Peyer's patch (tissue), 4 donors: Measurements from ENCODE around the gene BPGM. TPM values are rescaled to one million over a fixed set of nuclear protein-coding genes. Genes with fewer than 3 reads are reported as not detected.

Source experiments
- DNase-seq, 3 donors: peaks; one replicate each; pipeline ENCODE4 v3.0.0-alpha.2; 2017 to 2019
- H3K27ac ChIP-seq, 4 donors: fragments of 200-600 bp; sonication (generic); one replicate each; pipeline ENCODE4 v1.5.1; 2016 to 2019
- H3K27me3 ChIP-seq, 2 donors: fragments of 200-600 bp; sonication (generic); one replicate each; pipeline ENCODE4 v1.5.1; 2019
- H3K36me3 ChIP-seq, 3 donors: fragments of 200-600 bp; sonication (generic); one replicate each; pipeline ENCODE4 v1.5.1; 2016 to 2019
- H3K4me1 ChIP-seq, 4 donors: fragments of 200-600 bp; sonication (generic); one replicate each; pipeline ENCODE4 v1.5.1; 2016 to 2019
- H3K4me3 ChIP-seq, 4 donors: fragments of 200-600 bp; sonication (generic); 1 replicate in 3 of 4; 2 replicates in 1 of 4; pipeline ENCODE4 v1.5.1; 2016 to 2019; ENCODE audit warnings: mild to moderate bottlenecking in 1 of 4
- H3K9me3 ChIP-seq, 4 donors: fragments of 200-600 bp; sonication (generic); one replicate each; pipeline ENCODE4 v1.5.1; 2016 to 2019; ENCODE audit warnings: mild to moderate bottlenecking in 1 of 4
- CTCF ChIP-seq, 6 experiments: fragments of 450-650 bp in 4 of 6; fragments of 200-600 bp in 2 of 6; sonication (generic) in 1 of 6; IDR thresholded peaks; one replicate each; pipeline ENCODE4 v1.5.1; 2017 to 2019; ENCODE audit warnings: antibody characterized with exemption in 6 of 6, mild to moderate bottlenecking in 3 of 6, moderate library complexity in 1 of 6
- POLR2A ChIP-seq, 2 donors: fragments of 450-650 bp; IDR thresholded peaks; one replicate each; pipeline ENCODE4 v1.5.1; 2017; ENCODE audit warnings: antibody characterized with exemption in 2 of 2, mild to moderate bottlenecking in 2 of 2, moderate library complexity in 2 of 2
- total RNA-seq, 4 donors: library from RNA; depleted of rRNA; stranded (reverse); fragments of >200 nt; gene quantifications; one replicate each; pipeline ENCODE4 v1.1.0, GENCODE V29; 2016

Gene BPGM
- total RNA-seq, 4 donors from 2014 or later = 5.3 to 9.2 (median 6.6) TPM

- peak overlapping the region; percentile 25 to 81 (median 56) for H3K27ac ChIP-seq
- no peaks in the 10 kb centered on the region for H3K27me3 ChIP-seq
- H3K36me3 ChIP-seq = no peaks in the 10 kb centered on the region
- H3K4me1 ChIP-seq = peaks cover 0 to 7% (median 0%) of the 10 kb centered on the region in 4 donors
- H3K4me3 ChIP-seq = no peak overlapping the region
- no peak for DNase-seq
- H3K9me3 ChIP-seq = no peaks in the 10 kb centered on the region
- TF ChIP-seq CTCF (IDR thresholded peaks at IDR 0.05) (no peak), POLR2A (IDR thresholded peaks at IDR 0.05) (no peak)
These were observed 74.5 kb downstream of the BPGM start for GRCh38 chr7:134721171-134721570.

- peak overlapping the region in 2 of 4 donors; percentile 25 to 81 for H3K27ac ChIP-seq
- H3K27me3 ChIP-seq = no peaks in the 10 kb centered on the region
- H3K9me3 ChIP-seq = no peaks in the 10 kb centered on the region
- TF ChIP-seq POLR2A (IDR thresholded peaks at IDR 0.05) (no peak), CTCF (IDR thresholded peaks at IDR 0.05) (no peak)
- no peaks in the 10 kb centered on the region for H3K36me3 ChIP-seq
- no peak overlapping the region for H3K4me3 ChIP-seq
- DNase-seq = no peak
- peaks cover 0 to 7% (median 0%) of the 10 kb centered on the region in 4 donors for H3K4me1 ChIP-seq
These were observed 76.2 kb downstream of the BPGM start for GRCh38 chr7:134722786-134723322.

- Histone ChIP-seq H3K36me3 (no peaks in the 10 kb centered on the region), H3K4me1 (peaks cover 0 to 7% (median 0%) of the 10 kb centered on the region in 4 donors), H3K27me3 (no peaks in the 10 kb centered on the region), H3K27ac (peak overlapping the region in 2 of 4 donors; percentile 30 to 64), H3K9me3 (no peaks in the 10 kb centered on the region), H3K4me3 (no peak overlapping the region)
- no peak for DNase-seq
- no peak for TF ChIP-seq CTCF (IDR thresholded peaks at IDR 0.05)
- TF ChIP-seq POLR2A (IDR thresholded peaks at IDR 0.05) = no peak
These were observed 77.2 kb downstream of the BPGM start for GRCh38 chr7:134723892-134724291.

GRCh38 chr7:134724606-134725005, 78.0 kb downstream of the BPGM start:
- Histone ChIP-seq H3K4me1 (peaks cover 0 to 11% (median 0%) of the 10 kb centered on the region in 4 donors), H3K36me3 (no peaks in the 10 kb centered on the region), H3K4me3 (no peak overlapping the region), H3K27ac (peak overlapping the region in 1 of 4 donors; percentile 30), H3K27me3 (no peaks in the 10 kb centered on the region), H3K9me3 (no peaks in the 10 kb centered on the region)
- TF ChIP-seq CTCF (IDR thresholded peaks at IDR 0.05) (no peak), POLR2A (IDR thresholded peaks at IDR 0.05) (no peak)
- DNase-seq = no peak

- TF ChIP-seq POLR2A (IDR thresholded peaks at IDR 0.05) (no peak), CTCF (IDR thresholded peaks at IDR 0.05) (no peak)
- H3K4me1 ChIP-seq = peaks cover 0 to 12% (median 0%) of the 10 kb centered on the region in 4 donors
- no peaks in the 10 kb centered on the region for H3K9me3 ChIP-seq
- DNase-seq = no peak
- no peaks in the 10 kb centered on the region for H3K36me3 ChIP-seq
- H3K4me3 ChIP-seq = no peak overlapping the region
- H3K27me3 ChIP-seq = no peaks in the 10 kb centered on the region
- no peak overlapping the region for H3K27ac ChIP-seq
These were observed 79.9 kb downstream of the BPGM start for GRCh38 chr7:134726581-134726980.
